Stimulated activated CD4-positive, alpha-beta T cell treated with anti-CD3 and anti-CD28 coated beads, Interleukin-15, amount 100 ng/mL, for 24 hours (primary cell): ENCODE data around the gene PHRF1.
"Not testable (repeated sequence)": the region's sequence is repeated elsewhere in the genome, so short reads cannot be mapped to it uniquely, and the experiment has no call there.

ENCODE experiments used
- DNase-seq: peaks from one replicate; pipeline ENCODE4 v3.0.0-alpha.2; 2020

The PHRF1 gene

DNA sequence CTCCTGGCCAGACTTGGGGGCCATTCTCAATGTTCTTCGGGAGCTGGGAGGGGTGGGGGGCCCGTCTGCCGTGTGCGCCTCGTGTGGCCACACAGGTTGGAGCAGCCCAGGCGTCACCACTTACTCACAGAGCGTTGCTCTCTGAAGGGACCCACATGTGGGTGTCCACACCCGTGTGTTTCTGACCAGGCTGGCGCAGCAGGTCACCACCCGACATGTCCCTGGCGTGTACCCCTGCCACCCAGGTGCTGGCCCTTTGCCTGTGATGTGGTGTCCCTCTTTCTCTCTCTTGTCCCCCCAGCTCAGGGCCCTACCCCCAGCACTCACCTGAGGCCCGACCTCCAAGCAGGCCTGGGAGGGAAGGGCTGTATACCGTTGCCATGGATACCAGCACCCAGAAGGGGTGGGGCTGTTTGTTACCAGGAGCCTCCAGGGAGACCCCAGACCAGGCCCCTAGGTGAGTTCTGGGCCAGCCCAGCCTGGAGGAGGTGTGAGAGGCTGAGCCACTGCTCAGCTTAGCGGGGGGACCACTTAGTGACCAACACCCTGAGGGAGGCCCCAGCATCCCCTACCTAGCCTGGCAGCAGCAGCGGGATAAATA lies 17.1 kb upstream of the PHRF1 start:
- DNase-seq: no peak

DNA sequence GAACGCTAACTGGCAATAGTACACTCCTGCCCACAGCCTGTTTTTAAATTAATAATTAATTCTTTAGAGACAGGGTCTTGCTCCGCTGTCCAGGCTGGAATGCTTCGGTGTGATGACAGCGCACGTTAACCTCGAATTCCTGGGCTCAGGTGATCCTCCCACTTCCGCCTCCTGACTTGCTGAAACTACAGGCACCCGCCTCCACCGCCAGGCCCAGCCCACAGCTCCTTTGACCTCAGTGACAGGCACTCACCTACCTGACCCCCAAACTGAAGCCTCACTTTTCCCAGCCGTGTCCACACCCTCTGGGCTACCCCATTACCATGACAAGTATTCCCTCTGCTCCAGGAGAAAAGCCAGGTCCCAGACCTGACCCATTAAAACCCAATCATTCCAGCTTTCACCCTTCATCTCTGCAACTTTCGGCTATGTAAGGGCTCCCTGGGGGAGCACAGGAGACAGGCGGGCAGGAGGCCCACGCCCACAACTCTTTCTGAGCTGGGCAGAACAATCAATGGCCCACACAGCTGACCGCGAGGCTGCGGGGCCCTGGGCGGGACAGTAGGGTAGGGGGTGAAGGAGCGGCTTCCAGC lies 16.5 kb upstream of the PHRF1 start:
- DNase-seq: no peak

DNA sequence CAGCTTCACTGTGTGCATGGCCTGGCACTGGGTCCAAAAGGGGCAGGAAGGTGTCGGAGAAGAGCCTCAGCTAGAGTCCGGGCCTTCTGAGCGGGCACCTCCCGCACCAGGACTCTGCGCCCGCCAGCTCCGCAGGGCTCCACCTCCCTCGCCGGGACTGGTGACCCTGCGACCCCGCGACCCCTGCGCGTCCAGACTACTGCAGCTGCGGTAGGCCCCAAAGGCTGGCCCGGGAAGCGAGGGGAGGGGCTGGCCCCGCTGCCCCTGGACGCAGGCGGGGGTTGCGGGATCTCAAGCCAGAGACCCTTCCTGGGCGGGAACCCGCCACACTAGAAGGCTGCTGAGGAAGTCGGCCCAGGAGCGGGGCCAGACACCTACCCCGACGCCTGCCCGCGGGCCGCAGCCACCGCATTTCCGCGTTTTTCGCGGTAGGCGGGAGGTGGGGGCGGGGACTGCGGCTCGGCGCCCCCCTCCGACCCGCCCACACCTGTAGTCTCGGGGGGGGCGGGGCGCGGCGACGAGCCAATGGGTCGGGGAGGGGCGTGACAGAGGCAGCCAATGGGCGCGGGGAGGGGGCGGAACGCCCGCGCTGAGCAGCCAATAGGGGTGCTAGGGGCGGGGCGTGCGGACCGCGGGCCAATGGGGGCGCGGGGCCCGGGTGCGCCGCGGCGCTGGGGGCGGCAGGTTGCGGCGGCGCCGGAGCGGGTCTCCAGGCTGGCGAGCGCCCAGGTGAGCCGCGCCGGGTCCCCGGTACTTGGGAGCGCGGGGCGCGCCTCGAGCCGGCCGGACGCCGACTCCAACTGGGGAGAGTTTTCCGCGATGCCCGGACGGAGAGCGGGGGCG lies 15.7 kb upstream of the PHRF1 start, which contains the start of the genes LMNTD2 and RASSF7:
Gene LMNTD2, minus strand, starts transcription at position 434 of the 843 bp plus-strand sequence. Its CDS starts 22 bp downstream, at position 412.
Gene RASSF7, plus strand, starts transcription at position 666 of the 843 bp plus-strand sequence. CDS start 799 bp downstream, outside the sequence.
- peak; percentile 98 for DNase-seq

DNA sequence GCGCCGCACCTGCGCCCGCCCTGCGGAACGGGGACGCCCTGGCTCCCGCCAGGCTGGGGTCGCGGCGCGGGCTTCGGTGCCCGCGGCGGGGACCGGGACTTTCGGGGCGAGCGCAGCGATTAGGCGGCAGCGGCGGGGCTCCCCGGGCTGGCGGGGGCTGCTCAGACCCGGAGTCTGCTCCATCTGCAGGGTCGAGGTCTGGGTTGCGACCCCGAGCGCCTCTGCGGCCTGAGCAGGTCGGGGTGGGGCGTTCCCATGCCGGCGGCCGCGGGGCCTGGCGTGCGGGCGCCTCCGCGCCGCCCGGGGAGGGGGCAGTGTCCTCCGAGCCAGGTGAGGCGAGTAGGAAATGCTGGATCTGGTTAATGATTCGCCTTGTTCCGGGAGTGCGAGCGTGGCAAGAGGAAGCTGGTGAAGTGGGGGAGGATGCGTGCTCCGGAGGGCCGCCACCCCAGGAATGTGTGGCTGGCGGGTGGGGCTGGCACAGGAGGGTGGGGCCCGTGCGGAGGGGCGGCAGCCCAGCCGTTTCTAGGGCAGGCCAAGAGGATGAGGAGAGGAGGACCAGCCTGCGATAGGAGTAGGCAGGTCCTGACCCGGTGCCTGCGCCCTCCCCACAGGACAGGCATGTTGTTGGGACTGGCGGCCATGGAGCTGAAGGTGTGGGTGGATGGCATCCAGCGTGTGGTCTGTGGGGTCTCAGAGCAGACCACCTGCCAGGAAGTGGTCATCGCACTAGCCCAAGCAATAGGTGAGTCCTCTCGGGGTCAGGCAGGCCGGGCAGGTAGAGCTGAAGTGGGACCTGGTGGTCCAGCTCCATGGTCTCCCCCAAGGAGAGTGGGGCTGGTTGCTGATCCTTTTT lies 14.9 kb upstream of the PHRF1 start:
- DNase-seq: peak; percentile 41

- DNase-seq: no peak
These were observed 14.1 kb upstream of the PHRF1 start for GRCh38 chr11:562046-562645.

DNA sequence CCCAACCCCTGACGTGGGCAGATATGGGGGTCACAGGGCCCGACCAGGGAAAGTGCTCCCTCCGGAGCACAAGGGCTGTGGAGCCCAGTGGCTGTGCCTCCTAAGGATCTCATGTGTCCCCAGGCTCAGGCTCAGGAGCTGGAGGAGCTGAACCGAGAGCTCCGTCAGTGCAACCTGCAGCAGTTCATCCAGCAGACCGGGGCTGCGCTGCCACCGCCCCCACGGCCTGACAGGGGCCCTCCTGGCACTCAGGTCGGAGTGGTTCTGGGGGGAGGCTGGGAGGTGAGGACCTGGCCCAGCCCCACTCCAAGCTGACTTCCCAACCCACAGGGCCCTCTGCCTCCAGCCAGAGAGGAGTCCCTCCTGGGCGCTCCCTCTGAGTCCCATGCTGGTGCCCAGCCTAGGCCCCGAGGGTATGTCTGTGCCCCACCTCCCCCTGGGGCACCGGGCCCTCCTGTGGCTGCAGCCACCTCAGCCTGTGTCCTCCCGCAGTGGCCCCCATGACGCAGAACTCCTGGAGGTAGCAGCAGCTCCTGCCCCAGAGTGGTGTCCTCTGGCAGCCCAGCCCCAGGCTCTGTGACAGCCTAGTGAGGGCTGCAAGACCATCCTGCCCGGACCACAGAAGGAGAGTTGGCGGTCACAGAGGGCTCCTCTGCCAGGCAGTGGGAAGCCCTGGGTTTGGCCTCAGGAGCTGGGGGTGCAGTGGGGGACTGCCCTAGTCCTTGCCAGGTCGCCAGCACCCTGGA lies 13.0 kb upstream of the PHRF1 start:
- DNase-seq: no peak

DNA sequence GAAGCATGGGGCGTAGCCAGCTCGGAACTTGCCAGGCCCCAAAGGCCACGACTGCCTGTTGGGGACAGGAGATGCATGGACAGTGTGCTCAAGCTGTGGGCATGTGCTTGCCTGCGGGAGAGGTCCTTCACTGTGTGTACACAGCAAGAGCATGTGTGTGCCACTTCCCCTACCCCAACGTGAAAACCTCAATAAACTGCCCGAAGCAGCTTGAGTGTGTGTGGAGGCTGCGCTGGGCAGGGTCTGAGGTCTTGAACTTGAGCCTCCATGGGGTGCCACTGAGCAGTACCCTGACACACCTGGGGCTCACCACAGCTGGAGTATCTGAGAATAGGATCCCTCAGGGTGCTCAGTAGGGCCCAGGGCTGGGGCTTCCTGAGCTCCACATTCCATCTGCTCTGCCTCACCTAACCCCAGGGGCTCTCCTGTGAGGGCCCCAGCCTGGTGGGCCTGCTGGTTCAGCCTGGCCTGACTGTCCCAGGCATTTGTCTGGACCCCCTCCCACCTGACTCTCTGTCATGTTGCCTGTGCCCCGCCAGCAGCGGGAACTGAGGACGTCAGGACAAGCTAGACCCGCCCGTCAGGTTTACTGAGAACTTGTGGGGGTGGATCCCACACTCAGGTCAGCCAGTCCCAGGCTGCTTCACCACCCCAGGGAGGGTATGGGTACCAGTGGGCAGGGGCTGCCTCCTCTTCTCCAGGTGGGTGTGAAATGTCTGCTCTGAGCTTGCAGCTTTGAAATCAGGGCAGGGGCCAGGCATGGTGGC lies 12.3 kb upstream of the PHRF1 start:
- DNase-seq: no peak

- no peak for DNase-seq
These were observed 10.3 kb upstream of the PHRF1 start for GRCh38 chr11:565921-566509.

DNA sequence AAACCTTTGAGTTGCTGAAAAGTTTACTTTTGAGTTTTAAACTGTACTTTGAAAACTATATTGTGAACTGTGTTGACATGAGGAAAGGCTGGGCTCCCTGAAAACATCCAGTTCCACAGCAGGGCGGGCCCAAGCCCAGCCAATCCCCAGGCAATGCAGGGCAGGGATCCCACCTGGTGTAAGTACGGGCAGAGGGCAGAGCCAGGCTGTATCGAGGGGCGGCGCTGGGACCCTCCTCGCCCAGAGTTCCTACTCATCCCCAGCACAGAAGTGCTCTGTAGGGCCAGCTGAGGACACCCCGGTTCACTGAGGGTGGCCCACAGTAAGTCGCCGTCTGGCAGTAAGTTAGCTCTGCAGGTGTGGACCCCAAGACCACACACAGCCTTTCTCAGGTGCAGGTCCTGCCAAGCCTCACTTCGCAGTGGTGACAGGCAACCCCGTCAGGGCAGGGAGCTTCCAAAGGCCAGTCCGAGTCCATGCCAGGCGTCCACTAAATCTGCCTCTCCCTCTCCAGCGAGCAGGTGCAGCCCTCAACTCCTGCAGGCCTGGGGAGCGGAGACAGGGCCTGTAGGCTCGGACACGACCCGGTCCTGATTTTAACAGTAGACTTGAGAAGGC lies 9.2 kb upstream of the PHRF1 start:
- DNase-seq: no peak

GRCh38 chr11:567629-568292 lies 8.5 kb upstream of the PHRF1 start:
- no peak for DNase-seq

DNA sequence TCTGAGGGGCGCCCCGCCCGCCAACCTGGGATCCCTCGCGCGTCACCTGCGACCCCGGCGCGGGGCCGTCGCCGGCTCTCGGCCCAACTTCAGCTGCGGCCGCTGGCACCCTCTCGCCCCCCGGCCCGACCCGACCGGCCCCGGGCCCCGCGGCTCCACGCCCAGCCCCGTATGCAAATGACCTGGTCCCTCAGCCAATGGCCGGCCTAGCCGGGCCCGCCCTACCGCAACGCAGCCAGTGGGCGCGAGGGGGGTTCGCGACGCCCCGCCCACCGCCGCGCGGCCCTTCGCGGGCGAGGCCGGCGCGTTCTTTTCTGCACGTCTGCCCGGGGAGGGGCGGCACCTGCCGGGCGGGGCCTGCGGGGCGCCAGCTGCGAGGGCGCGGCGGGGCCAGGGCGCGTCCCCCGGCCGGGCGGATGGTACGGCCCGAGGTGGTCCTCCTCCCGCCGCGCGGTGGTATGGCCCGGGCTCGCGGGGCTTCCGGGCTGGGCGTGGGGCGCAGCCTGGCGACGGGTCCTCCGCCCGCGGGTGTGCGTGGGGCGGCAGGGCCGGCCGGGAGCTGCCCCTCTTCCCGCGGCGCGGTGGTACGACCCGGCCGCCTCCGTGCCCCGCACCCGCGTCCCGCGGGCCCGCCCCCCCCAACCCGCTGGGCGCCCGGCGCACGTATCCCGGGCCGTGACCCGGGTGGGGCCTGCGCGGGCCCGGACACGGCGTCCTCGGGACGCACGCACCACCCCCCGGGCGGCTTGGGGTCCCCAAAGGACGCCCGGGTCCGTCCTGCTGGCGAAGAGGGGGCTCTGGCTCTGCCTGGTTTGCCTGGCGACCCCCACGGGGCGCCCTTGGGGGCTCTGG lies 7.7 kb upstream of the PHRF1 start:
- DNase-seq: peak; percentile 94

- no peak for DNase-seq
These were observed 6.9 kb upstream of the PHRF1 start for GRCh38 chr11:569158-569885.

GRCh38 chr11:571802-572185 lies 4.5 kb upstream of the PHRF1 start:
- no peak for DNase-seq

GRCh38 chr11:573146-573759 lies 3.0 kb upstream of the PHRF1 start:
- no peak for DNase-seq

GRCh38 chr11:574031-574570 lies 2.2 kb upstream of the PHRF1 start:
- not testable (repeated sequence) for DNase-seq

DNA sequence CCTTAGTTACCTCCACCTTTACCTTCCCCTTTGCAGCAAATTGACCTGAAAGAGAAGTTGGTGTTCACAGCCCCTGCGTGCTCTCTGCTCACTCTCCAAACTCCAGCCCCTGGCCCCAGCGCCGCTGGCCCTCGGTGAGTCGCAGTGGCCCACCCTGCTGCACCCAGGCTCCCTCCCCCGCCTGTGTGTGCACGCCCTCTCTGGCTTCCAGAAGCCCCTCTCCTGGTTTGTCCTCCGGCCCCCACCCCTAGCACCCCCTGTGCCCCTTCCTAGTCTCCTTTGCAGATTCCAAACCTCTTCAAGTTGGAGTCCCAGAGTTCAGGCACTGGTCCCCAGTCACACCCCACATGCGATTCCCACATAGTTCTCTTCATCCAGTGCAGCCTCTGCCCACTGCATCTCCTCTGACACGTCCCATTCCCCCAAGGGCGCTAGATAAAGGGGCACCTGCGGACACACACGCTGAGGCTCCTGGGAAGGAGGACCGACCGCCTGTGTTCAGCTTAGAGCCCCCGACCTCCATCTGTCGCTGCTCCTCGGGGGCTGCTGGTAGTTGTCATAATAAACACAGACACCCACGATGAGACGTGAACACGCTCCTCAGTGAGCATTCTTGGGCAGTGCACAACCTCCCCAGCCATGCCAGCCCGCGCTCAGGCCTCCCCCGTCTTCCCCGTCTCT lies 1.5 kb upstream of the PHRF1 start:
- peak; percentile 37 for DNase-seq
